GM19025 (cell line): ENCODE measurements around the gene RNASET2.
"Not testable (repeated sequence)": the region's sequence is repeated elsewhere in the genome, so short reads cannot be mapped to it uniquely, and the experiment has no call there.

ENCODE experiments used
- ATAC-seq: cut with Tn5 transposase; IDR thresholded peaks from one replicate; pipeline ENCODE4 v1.9.1; 2021; ENCODE audit warnings: mild to moderate bottlenecking, low read depth, moderate library complexity; ENCODE audit not compliant: unreplicated experiment

RNASET2 gene

GRCh38 chr6:166905505-166906134 lies 50.7 kb downstream of the RNASET2 start:
- no peak for ATAC-seq

GRCh38 chr6:166905013-166905412 lies 51.3 kb downstream of the RNASET2 start:
- no peak for ATAC-seq

- ATAC-seq: no peak
Observed at GRCh38 chr6:166904101-166904746, 52.1 kb downstream of the RNASET2 start.

GRCh38 chr6:166903500-166903899 lies 52.9 kb downstream of the RNASET2 start:
- no peak for ATAC-seq

- ATAC-seq: no peak
Observed at GRCh38 chr6:166903027-166903426, 53.3 kb downstream of the RNASET2 start.

- ATAC-seq: no peak
Observed at GRCh38 chr6:166902211-166902755, 54.1 kb downstream of the RNASET2 start.

- no peak for ATAC-seq
Observed at GRCh38 chr6:166901626-166902025, 54.7 kb downstream of the RNASET2 start.

- ATAC-seq: no peak
Observed at GRCh38 chr6:166900956-166901607, 55.3 kb downstream of the RNASET2 start.

GRCh38 chr6:166900130-166900708 lies 56.1 kb downstream of the RNASET2 start:
- ATAC-seq: no peak

GRCh38 chr6:166898910-166899309 lies 57.4 kb downstream of the RNASET2 start:
- no peak for ATAC-seq

- ATAC-seq: not testable (repeated sequence)
Observed at GRCh38 chr6:166894614-166895013, 61.7 kb downstream of the RNASET2 start.

- ATAC-seq: not testable (repeated sequence)
Observed at GRCh38 chr6:166892472-166892871, 63.9 kb downstream of the RNASET2 start.

- ATAC-seq: not testable (repeated sequence)
Observed at GRCh38 chr6:166886773-166887172, 69.6 kb downstream of the RNASET2 start.

GRCh38 chr6:166884958-166885357 lies 71.4 kb downstream of the RNASET2 start:
- ATAC-seq: not testable (repeated sequence)

GRCh38 chr6:166879594-166879993 lies 76.8 kb downstream of the RNASET2 start:
- no peak for ATAC-seq
